ENCODE data around the gene GRIN2A.

DNA sequence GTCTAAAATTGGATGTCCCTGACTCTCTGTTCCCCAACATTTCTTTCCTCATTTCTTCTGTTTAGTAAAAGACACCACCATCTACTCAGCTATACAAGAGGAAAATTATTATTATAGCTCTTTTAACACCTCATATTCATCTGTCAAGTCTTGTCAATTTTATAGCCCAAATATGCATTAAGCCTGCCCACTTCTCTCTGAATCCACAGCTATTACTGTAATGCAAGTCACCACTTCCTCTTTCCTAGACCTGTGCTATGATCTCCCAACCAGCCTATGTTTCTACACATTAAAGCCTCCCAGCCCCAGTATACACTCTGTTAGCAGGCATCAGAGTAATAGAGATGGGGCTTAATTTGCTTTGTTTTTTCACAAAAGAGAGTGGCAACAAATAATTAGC is 252.9 kb downstream of the GRIN2A start:
- no peak for TF ChIP-seq POLR2A (IDR thresholded peaks at IDR 0.05; ENCODE audit: low read depth, low read length)
- no peak for TF ChIP-seq POLR2AphosphoS5 (IDR thresholded peaks at IDR 0.05; ENCODE audit: low read depth, low read length)
- no peak for TF ChIP-seq TAF1 (IDR thresholded peaks at IDR 0.05; ENCODE audit: borderline replicate concordance, low read depth, low read length)
